Aorta (tissue), 5 donors: ENCODE data around the gene GMPR. TPM values are rescaled to one million over a fixed set of nuclear protein-coding genes. Genes with fewer than 3 reads are reported as not detected.

Experiments used
- ATAC-seq: fragments of 200-7000 bp; cut with Tn5 transposase; one replicate; pipeline ENCODE4 v1.9.1; 2022; ENCODE audit warnings: moderate library complexity; ENCODE audit not compliant: low FRiP score
- DNase-seq, 2 donors: peaks; one replicate each; pipeline ENCODE4 v3.0.0-alpha.2; 2020
- H3K27ac ChIP-seq, 2 donors: one replicate each; pipeline ENCODE4 v1.5.1; 2013; ENCODE audit warnings: low read length in 2 of 2, mild to moderate bottlenecking in 2 of 2, moderate library complexity in 2 of 2, control low read depth in 1 of 2, inconsistent platforms in 1 of 2, low read depth in 1 of 2
- H3K27me3 ChIP-seq, 2 donors: one replicate each; pipeline ENCODE4 v1.6.1; 2013; ENCODE audit warnings: control low read depth in 1 of 2, low read length in 1 of 2, mild to moderate bottlenecking in 1 of 2, moderate library complexity in 1 of 2; ENCODE audit not compliant: insufficient read depth in 2 of 2, control insufficient read depth in 1 of 2
- H3K36me3 ChIP-seq, 2 donors: one replicate each; pipeline ENCODE4 v1.6.1; 2013; ENCODE audit warnings: control low read depth in 1 of 2, low read length in 1 of 2, mild to moderate bottlenecking in 1 of 2; ENCODE audit not compliant: insufficient read depth in 2 of 2, control insufficient read depth in 1 of 2
- H3K4me1 ChIP-seq, 2 donors: one replicate each; pipeline ENCODE4 v1.6.1; 2013; ENCODE audit warnings: low read length in 2 of 2, control low read depth in 1 of 2, mild to moderate bottlenecking in 1 of 2, moderate library complexity in 1 of 2; ENCODE audit not compliant: insufficient read depth in 2 of 2, control insufficient read depth in 1 of 2
- H3K4me3 ChIP-seq, 2 donors: one replicate each; pipeline ENCODE4 v1.5.1; 2013; ENCODE audit warnings: low read length in 2 of 2, control low read depth in 1 of 2, mild to moderate bottlenecking in 1 of 2
- H3K9me3 ChIP-seq: one replicate; pipeline ENCODE4 v1.6.1; 2013; ENCODE audit warnings: mild to moderate bottlenecking, low read length; ENCODE audit not compliant: control insufficient read depth
- WGBS, 2 donors: extraction: QIAGEN DNeasy Blood & Tissue Kit; methylation state at CpG; one replicate each; pipeline ENCODE4 v1.1.7; 2013; 5-methylcytosine and 5-hydroxymethylcytosine counted together
- intact Hi-C, 2 donors: fragments of 100-400 bp; cut with DNase I; formaldehyde crosslinking; loops; one replicate each; pipeline versions ENCODE4 v1.14.2 to v1.15.0; 2022
- polyA plus RNA-seq, 2 donors: library from polyadenylated mRNA; stranded (reverse); fragments of 200-250 nt; gene quantifications; one replicate each; pipeline ENCODE4 v1.2.3, GENCODE V29; 2013
- total RNA-seq, 2 donors: library from RNA; stranded (reverse); fragmentation: NEBNext Ultra II Directional; extraction: Animal tissue kit (Norgen Biotek cat#: 25700); gene quantifications; one replicate each; pipeline ENCODE4 v1.2.1, GENCODE V29; 2021
- donor health status: healthy with polysubstance abuse.
- donor health status: Bipolar disorder and iron deficiency.
- donor health status: DM: no; HTN: no; CAD: no.
- donor health status: DM: no; HTN: no; CAD: no.
- donor health status: DM: yes; HTN: yes; CAD: no.

Gene GMPR
- total and polyA plus RNA-seq, 4 donors, result 17.3 to 34.5 (median 28.5) TPM

- DNase-seq, result no peak
- no peak for ATAC-seq
- Histone ChIP-seq H3K27ac (no peak overlapping the region), H3K36me3 (no peaks in the 10 kb centered on the region), H3K4me3 (no peak overlapping the region), H3K4me1 (no peaks in the 10 kb centered on the region), H3K9me3 (no peaks in the 10 kb centered on the region), H3K27me3 (no peaks in the 10 kb centered on the region)
- intact Hi-C loops, result no loop called here
- WGBS, 2 donors, result 89 to 90% methylated on average over 6 of the region's 6 CpGs
Observed at GRCh38 chr6:16344756-16345155, 106.4 kb downstream of the GMPR start.

Other genes with a start within 250 kb of the GMPR start
- gene MYLIP, start 109.5 kb upstream of the GMPR start, total RNA-seq, result 10 to 100 TPM; 35.1 to 43.9 TPM
- 10 to 100 TPM; 57.3 to 57.6 TPM for gene MYLIP, start 109.5 kb upstream of the GMPR start, polyA plus RNA-seq